T follicular helper cell (primary cell): ENCODE data around the gene ATG101.
"Not testable (repeated sequence)": the region's sequence is repeated elsewhere in the genome, so short reads cannot be mapped to it uniquely, and the experiment has no call there.

Experiments used
- DNase-seq: peaks from one replicate; pipeline ENCODE4 v3.0.0-alpha.2; 2020; ENCODE audit warnings: low read depth

The ATG101 gene

DNA sequence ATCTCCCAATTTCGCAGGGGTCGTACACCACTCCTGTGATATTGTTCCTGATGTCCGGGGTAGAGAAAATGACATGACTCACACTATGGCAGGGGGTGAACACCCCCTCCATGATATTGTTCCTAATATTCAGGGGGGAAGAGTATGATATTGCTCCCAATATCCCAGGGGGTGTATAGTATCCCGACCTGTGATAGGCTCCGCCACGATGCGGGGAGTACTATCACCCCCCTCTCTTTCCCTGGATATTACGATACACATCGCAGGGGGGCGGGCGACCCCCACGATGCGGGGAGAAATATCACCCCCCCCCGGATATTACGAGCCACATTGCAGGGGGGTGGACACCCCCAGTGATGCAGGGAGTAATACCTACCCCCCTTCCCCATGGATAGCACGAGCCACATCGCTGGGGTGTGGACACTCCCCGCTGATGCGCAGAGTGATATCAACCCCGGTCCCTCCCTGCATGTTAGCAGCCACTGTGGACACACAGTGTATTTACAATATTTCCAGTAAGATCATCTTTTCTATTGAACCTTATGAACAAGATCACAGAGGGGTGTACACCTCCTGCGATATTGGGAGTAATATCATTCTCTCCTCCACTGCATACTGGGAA is 27.4 kb downstream of the ATG101 start:
- no peak for DNase-seq

DNA sequence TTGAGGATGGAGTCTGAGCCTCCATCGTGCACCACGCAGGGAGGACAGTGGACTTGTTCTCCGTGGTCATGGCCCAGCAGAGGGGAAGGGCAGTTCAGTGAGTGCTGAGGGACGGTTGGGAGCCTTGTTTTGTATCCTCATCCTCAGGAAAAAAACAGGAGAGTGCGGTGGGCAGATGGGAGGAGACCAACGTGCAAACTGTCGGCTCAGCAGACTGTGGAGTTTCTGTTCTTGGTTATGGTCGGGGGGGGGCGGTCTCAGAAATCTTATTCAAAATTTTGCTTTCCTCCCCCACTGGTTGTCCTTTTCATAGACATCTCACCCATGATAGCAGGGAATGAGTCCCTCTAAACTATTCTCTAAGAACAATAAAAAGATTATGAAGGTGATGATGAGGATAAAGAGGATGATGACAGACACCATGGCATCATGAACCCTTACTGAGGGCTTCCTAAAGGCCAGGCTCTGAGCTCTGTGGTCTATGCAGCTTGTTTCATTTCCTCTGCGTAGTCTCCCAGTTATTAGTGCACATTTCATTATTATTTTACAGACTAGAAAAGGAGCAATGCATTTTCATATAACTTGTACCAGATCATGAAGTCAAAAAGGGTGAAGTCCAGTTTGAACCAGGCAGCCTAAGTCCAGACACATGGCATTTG is 34.8 kb downstream of the ATG101 start:
- DNase-seq: not testable (repeated sequence)

DNA sequence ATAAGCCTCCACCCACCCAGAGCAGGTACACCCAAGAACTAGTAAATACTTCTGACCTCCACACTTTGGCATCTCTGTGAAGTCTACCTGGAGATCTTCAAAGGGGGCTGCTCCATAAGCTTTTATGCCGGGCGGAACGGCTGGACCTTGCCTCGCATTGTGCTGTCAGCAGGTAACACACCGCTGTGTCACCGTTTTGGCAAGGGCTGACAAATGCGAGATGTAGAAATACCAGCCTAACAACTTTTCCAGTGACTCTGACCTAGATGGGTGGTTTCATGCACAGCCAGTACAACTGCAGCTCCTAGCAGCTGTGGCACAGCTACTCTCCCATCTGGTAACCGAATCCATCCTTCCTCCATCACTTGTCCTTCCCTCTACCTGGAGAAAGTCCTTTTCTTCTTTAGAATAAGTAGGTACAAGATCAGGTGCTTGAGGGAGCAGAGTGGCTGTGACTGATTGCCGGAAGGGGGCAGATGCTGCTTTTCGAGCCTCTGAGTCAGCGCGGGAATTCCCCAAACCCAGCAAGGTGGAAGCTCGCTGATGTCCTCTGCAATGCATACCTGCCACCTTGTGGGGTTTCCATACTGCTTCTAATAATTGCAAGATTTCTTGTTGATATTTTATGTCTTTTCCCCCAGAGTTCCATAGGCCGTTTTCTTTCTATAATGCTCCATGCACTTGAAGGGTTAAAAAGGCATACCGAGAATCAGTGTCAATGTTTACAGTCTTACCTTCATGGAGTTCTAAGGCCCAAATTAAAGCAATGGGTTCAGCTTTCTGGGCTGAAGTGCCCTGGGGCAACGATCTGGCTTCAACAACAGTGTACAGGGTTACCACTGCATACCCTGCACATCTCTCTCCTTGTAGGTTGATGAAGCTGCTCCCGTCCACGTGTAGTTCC is 46.7 kb downstream of the ATG101 start:
- peak; percentile 52 for DNase-seq

DNA sequence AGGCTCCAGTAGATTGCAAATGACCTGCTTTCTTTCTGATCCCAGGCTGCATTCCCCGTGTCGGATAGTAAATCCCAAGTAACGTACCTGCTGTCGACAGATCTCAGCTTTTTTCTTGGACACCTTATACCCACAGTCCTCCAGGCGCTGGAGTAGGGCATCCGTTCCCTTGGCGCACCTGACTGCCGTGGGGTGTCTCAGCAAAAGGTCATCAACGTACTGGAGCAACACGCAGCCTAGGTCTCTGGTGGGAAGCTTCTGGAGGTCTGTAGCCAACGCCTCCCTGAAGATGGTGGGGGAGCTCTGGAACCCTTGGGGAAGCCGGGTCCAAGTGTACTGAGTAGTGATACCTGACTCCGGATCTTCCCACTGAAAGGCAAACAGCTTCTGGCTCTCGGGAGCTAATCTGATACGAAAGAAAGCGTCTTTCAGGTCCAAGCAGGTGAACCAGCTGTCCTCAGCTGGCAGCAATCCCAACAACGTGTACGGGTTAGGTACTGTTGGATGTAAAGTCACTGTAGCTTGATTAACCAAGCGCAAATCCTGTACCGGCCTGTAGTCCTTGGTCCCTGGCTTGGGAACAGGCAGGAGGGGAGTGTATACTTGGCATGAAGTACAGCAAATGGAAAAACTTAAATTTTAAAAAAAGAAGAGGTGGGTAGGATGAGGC is 48.2 kb downstream of the ATG101 start:
- DNase-seq: not testable (repeated sequence)

DNA sequence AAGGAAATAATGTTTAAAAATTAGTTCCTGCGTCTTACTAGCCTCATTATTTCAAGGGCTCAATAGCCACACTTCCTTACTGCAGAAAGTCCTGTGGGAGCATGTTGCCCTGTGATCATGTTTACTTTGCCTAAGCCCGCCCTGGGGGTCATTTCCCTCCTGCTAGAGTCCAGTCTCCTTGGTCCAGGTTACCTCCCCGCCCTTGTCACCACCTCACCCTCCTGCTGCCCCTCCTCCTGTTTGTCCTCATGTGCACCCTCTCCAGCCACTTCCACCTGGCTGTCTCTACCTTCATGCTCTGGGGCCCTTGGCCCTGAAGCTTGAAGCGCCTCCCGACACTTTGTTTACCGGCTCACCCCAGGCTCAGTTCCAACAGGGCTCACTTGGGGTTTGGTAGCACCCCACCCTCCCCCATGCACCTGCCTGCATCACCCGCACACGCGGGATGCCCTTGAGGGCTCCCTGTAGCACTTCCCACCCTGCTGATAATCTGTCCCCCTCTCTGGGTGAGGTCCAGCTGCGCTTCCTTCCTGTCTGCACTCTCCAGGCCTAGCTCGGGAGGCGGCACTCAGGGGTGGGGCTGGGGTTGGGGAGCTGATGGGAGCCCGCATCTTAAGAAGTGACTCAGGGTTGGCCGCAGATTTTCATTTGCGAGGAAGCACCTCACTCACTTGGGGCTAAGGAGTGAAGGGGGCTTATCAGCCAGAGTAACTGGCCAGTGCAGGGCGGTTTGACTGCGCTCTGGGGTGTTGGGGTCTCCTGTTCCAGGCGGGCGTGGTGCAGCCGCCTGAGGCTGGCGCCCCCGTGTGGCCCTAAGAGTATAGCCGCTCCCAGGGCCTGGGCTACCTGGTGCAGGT is 49.8 kb downstream of the ATG101 start:
- peak; percentile 9 for DNase-seq

DNA sequence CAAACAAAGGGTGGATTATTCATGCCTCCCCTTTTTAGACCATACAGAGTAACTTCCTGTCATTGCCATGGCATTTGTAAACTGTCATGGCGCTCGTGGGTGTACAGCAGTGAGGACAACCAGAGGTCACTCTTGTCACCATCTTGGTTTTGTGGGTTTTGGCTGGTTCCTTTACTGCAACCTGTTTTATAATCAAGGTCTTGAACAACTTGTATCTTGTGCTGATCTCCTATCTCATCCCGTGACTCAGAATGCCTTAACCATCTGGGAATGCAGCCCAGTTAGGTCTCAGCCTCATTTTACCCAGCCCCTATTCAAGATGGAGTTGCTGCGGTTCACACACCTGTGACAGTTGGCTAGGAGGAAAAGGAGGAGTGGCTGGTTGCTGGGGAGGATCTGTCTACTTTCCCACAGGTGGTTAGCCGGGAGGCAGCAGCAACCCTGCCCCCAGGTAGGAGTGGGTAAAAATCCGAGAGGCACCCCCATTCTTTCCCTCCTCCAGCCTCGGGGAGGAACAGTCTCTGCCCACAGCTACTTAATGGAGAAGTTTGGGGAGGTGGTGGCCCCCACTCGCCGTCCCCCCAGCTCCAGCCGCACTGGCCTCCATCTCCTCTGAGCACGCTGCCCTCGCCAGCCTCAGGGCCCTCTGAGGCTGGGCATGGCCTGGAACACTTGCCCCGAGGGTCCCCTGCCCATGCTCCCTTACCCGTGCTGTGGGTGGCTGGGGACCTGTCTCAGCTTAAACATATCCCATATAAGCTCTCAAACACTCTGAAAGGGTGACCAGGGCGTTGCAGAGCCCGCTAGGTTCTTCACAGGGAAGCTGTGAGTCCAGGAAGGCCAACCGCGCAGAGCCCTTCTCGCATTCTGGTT is 51.4 kb downstream of the ATG101 start:
- no peak for DNase-seq

DNA sequence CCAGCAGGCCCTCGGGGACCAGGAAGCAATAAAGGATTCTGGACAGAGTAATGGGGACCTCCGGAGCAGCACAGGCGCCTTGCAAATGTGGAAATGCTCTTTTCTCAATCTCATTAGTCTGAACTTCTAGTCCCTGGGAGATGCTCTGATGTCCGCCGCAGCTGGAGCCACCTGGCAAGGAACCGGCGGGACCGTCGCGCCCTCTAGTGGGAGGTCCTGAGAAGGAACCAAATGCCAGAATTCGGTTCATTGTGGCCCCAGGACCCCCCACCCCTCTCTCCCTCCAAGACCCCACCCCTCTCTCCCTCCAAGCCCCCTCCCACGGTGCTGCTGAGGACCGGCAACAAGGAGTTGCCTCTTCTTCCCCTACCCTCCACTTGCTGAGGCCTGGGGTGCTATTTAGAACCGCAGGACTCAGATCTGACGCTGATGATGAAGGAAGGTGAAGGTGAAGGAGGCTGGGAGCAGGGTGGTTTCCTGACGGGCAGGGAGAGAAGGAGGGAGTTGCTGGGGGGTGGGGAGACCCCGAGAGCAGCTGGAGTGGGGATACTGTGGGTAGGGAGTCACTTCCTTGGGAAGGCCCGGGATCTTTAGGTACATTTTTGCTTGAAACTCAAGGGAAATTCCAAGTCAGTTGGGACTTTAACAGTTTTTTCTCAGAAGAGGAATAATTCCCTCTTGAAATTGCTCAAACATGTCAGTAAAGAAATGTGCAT is 52.2 kb downstream of the ATG101 start:
- DNase-seq: peak; percentile 40

DNA sequence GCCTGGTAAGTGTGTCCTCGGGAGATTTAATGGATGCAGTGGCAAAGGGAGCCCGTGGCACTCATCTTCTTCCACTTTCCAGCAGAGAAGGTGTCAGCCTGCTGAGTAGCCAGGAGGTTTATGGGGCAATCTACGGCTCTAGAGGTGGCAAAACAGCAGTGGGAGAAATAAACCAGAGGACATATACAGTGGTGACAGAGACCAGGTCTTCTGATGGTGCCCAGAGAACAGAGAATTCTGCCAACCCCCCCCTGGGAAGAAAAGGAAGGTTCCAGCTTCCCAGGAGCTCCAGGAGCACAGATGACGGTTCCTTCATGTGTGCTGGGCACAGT is 52.7 kb downstream of the ATG101 start:
- no peak for DNase-seq

DNA sequence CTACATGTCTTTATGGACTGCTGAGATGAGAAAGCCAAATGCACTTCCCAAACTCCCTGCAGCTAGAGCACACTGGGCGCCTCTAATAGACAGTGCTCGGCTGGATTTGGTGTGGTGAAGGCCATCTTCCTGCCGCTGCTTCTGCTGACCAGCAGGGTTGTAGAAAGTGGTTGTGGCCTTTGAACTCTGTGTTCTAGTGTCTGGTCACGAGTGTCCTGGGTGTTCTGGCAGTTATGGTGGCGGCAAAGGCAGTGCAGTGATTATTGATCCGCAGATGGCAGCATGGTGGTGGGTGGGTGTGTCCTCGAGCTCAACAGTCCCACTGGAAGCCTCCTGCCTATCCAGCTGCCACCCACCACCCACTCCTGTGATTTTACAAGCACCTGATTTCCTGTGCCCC is 53.1 kb downstream of the ATG101 start:
- no peak for DNase-seq

DNA sequence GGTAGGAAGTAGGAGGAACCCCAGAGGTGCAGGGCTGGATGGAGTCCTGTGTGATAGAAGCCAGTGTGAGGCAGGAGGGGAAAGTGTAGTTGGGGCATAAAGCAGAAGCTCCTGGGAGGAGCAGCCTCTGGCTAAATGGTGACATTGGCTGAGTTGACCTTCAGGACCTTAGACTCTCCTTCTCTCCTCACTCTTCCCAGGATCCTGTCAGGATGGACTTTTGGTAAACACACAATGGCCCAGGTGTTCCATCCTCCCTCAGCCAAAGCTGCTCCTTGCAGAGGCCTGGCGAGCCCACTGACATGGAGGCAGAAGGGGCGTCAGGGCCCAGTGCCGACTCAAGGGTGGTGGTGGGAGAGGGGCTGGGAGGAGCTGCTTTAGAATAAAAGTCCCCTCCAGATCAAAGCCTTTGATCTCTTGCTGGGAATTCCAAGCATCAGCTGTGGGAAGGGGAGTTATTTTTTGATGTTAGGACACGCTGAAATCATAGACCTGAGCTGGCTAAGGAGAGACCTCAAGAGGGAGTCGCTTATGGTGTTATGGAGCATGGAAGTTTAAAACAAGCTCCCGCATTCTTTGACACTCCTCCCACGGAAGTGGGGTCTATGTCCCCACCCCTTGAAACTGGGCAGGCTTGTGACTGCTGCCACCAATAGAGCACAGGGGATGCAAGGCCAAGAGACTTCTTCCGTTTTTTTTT is 53.9 kb downstream of the ATG101 start:
- no peak for DNase-seq

DNA sequence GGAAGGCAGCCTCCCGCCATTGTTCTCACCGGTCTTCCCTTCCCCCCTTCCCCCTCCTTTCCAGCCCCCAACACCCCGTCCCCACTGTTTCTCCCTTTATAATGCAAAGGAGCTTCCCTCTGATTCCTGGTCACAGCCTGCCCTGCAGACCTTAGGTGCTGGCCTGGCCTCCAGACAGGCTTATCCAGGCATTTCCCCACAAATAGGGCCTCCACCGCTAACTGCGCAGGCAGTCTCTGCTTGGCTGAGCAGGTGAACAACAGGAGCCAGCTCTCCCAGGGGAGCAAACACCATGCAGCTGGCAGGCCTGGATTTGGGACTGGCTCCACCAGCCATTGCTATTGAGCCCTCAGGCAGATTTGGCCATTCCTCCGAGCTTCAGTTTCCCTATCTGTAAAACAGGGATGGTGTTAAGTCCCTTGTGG is 55.7 kb downstream of the ATG101 start:
- no peak for DNase-seq

DNA sequence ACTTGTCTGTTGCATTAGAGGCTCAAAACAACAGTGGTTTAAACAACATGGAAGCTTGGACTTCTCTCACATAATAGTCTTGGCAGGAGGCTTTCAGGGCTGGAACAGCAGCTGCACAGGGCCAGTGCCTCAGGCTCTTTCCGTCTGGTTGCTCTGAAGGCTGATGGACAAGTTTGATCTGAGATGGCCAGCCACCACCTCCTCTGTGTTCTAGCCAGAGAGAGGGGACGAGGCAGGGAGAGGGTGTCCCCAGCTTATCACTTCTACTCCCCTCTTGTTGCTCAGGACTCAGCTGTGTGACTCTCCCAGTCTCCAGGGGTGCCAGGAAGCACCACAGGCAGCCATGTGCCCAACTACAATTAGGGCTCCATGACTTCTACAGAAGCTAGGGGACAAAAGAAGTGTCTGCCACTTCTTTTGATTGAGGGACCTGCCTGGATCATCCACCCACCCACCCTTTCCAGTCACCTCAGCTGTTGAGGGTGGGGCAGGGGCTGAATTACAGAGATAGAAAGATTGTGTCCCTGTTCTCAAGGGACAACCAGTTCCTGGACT is 56.3 kb downstream of the ATG101 start:
- DNase-seq: no peak
